Smooth muscle cell (in vitro differentiated cells): ENCODE data around the gene PAFAH1B1. TPM values are rescaled to one million over a fixed set of nuclear protein-coding genes. Genes with fewer than 3 reads are reported as not detected.
A peak's percentile ranks its signal among the peaks of the same experiment; 100 is the strongest.

ENCODE experiments used
- DNase-seq: peaks from one replicate; lab custom pipeline; 2025; ENCODE audit not compliant: unreplicated experiment; lab: John Stamatoyannopoulos, UW
- H2AFZ ChIP-seq: fragments of 200-600 bp; sonication (generic); 2 replicates; pipeline ENCODE4 v1.6.0; 2016; ENCODE audit warnings: antibody characterized with exemption, low read depth, mild to moderate bottlenecking
- H3F3A ChIP-seq: fragments of 200-600 bp; sonication (generic); 2 replicates; pipeline ENCODE4 v1.6.0; 2017; ENCODE audit warnings: antibody characterized with exemption, low read depth
- H3K27ac ChIP-seq: fragments of 200-600 bp; sonication (generic); 2 replicates; pipeline ENCODE4 v1.5.1; 2016; ENCODE audit warnings: low read depth, mild to moderate bottlenecking
- H3K27me3 ChIP-seq: fragments of 200-600 bp; sonication (generic); 2 replicates; pipeline ENCODE4 v1.6.1; 2016; ENCODE audit warnings: low read depth, mild to moderate bottlenecking
- H3K36me3 ChIP-seq: fragments of 200-600 bp; sonication (generic); 2 replicates; pipeline ENCODE4 v1.5.1; 2016; ENCODE audit warnings: low read depth
- H3K4me1 ChIP-seq: fragments of 200-600 bp; sonication (generic); 2 replicates; pipeline ENCODE4 v1.5.1; 2016; ENCODE audit warnings: low read depth
- H3K4me2 ChIP-seq: fragments of 200-600 bp; sonication (generic); 2 replicates; pipeline ENCODE4 v1.6.0; 2016; ENCODE audit warnings: mild to moderate bottlenecking
- H3K4me3 ChIP-seq: fragments of 200-600 bp; sonication (generic); 2 replicates; pipeline ENCODE4 v1.5.1; 2016; ENCODE audit warnings: mild to moderate bottlenecking
- H3K79me2 ChIP-seq: fragments of 200-600 bp; sonication (generic); 2 replicates; pipeline ENCODE4 v1.6.0; 2016; ENCODE audit warnings: low read depth, mild to moderate bottlenecking
- H3K9ac ChIP-seq: fragments of 200-600 bp; sonication (generic); 2 replicates; pipeline ENCODE4 v1.6.0; 2016; ENCODE audit warnings: low read depth
- H3K9me3 ChIP-seq: fragments of 200-600 bp; sonication (generic); replicated peaks from 2 replicates; pipeline ENCODE4 v1.5.1; 2016; ENCODE audit warnings: low read depth
- H4K20me1 ChIP-seq: fragments of 200-600 bp; sonication (generic); 2 replicates; pipeline ENCODE4 v1.6.0; 2016; ENCODE audit warnings: low read depth
- CTCF ChIP-seq: fragments of 200-600 bp; sonication (generic); IDR thresholded peaks from 2 replicates; pipeline ENCODE4 v1.5.1; 2017; ENCODE audit warnings: borderline replicate concordance, mild to moderate bottlenecking, antibody characterized with exemption; ENCODE audit not compliant: insufficient read depth, poor library complexity, severe bottlenecking
- WGBS: methylation state at CpG from one replicate; pipeline ENCODE4 v1.1.7; 2016; ENCODE audit warnings: low lambda C conversion rate; 5-methylcytosine and 5-hydroxymethylcytosine counted together
- polyA plus RNA-seq: library from polyadenylated mRNA; unstranded; fragments of >200 nt; fragmentation: Nextera tagmentation; extraction: Ambion mirVana; gene quantifications from 2 replicates; pipeline ENCODE4 v1.2.1, GENCODE V29; 2016
- total RNA-seq: library from RNA; depleted of rRNA; stranded (reverse); fragments of >200 nt; gene quantifications from 2 replicates; pipeline ENCODE4 v1.2.3, GENCODE V29; 2014

PAFAH1B1 gene
- total and polyA plus RNA-seq, 2 experiments from 2014 or later, result 105 to 127 TPM

DNA sequence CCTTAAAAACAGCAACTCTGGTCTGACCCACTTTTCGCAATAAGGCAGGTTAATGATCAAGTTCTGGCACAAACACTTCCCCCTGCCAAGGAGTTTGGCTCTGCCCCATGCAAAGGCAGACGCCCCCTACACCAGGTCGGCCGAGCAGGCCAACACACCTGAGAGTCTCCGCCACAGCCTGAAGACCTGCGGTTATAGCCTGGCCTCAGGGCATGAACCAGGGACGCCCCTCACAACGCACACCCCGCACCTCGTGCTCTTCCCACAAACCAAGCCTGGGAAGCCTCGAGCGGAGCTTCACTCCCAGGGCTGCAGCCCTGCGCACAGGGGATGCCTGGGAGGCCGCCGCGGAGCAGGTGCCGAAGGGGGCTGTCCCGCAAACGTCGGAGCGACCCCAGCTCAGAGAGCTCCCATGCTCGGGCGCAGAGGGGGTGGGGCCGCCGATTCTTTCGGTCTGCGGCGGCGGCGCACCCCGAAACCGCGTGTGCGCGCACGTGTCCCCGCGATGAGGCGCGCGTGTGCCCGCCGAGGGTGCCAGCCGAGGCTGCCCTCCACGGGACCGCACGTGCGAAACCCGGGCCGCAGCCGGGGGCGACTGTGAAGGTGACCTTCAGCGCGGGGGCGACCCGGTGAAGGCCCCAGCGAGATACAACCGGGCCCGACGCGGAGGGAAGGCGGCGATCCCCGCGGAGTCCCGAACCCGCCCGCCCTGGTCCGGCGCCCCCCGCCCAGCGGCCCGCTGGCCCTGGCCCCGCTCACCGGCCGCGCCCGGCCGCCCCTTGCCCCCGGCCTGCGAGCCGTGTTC lies 117.6 kb downstream of the PAFAH1B1 start:
- Histone ChIP-seq H3K9me3 (no peaks in the 10 kb centered on the region), H3K36me3 (no peaks in the 10 kb centered on the region), H4K20me1 (peaks cover 48% of the 10 kb centered on the region), H3K27me3 (no peaks in the 10 kb centered on the region), H3K9ac (peak overlapping the region; percentile 80), H3F3A (no peaks in the 10 kb centered on the region), H2AFZ (no peak overlapping the region), H3K27ac (no peak overlapping the region), H3K4me2 (peak overlapping the region; percentile 99), H3K4me3 (peak overlapping the region; percentile 79), H3K4me1 (peaks cover 20% of the 10 kb centered on the region), H3K79me2 (peaks cover 56% of the 10 kb centered on the region)
- no peak for TF ChIP-seq CTCF
- DNase-seq, result no peak
- WGBS, result 3% methylated on average over 64 of the region's 82 CpGs

DNA sequence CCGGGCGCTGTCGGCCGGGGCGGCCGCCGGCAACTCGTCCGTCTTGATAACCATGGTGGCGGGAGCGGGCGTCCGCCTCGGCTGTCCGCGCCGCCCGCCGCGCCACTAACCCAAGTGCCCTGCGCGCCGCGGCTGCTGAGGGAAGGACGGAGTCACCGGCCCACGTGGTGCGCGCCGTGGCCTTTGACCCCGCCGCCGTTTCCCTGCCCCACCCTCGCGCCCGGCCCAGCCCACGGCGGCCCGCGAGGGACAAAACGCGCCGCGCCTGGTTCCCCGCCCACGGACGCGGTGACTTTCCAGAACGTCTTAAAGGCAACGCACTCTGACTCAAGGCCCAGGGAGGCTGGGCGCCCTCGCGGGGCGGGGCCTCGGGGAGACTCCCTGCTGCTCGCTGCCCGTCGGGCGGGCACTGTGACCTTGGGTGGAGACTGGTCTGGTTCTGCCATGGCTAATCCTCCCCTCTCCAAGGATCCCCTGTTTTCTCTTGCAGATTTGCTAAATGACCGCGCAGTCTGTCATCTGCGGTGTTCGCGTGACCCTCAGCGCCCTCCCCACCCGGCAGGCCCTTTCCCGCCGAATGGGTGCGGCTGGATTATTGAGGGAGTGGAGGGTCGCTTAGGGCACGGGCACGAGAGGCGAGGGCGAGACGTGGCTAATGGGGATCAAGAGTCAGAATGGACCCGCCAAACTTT lies 118.3 kb downstream of the PAFAH1B1 start, which contains the start of gene CLUH:
CLUH (minus strand) TSS at position 157 of the 692 bp plus-strand sequence; CDS start at position 54, 103 bp downstream.
- H3K27me3 ChIP-seq, result no peaks in the 10 kb centered on the region

GRCh38 chr17:2712300-2713043 lies 119.0 kb downstream of the PAFAH1B1 start:
- no peak overlapping the region for H3K27ac ChIP-seq
- 84% methylated on average over 36 of the region's 36 CpGs for WGBS

More for the DNA sequence above, 118.3 kb downstream of the PAFAH1B1 start, which contains the start of gene CLUH:
- Histone ChIP-seq H3K4me3 (peak within 1 kb of the TSS; percentile 79), H3K4me2 (peak within 1 kb of the TSS; percentile 99), H3K36me3 (no peaks in the 10 kb centered on the region), H3K27ac (no peak within 1 kb of the TSS), H3F3A (no peaks in the 10 kb centered on the region), H3K4me1 (peaks cover 20% of the 10 kb centered on the region), H3K9me3 (no peaks in the 10 kb centered on the region), H2AFZ (peak within 1 kb of the TSS; percentile 89), H4K20me1 (peaks cover 40% of the 10 kb centered on the region), H3K79me2 (peaks cover 49% of the 10 kb centered on the region), H3K9ac (peak within 1 kb of the TSS; percentile 80)
- no peak for TF ChIP-seq CTCF
- WGBS, result 10% methylated on average over 70 of the region's 76 CpGs
- DNase-seq, result peak; percentile 83

More at GRCh38 chr17:2712300-2713043, 119.0 kb downstream of the PAFAH1B1 start:
- Histone ChIP-seq H3K9me3 (no peaks in the 10 kb centered on the region), H3K9ac (no peak overlapping the region), H3K4me3 (peak overlapping the region; percentile 79), H4K20me1 (peaks cover 33% of the 10 kb centered on the region), H3K4me2 (peak overlapping the region; percentile 99), H3K27me3 (no peaks in the 10 kb centered on the region), H2AFZ (peak overlapping the region; percentile 89), H3K36me3 (no peaks in the 10 kb centered on the region), H3K79me2 (peaks cover 41% of the 10 kb centered on the region), H3F3A (no peaks in the 10 kb centered on the region), H3K4me1 (peaks cover 20% of the 10 kb centered on the region)
- TF ChIP-seq CTCF, result no peak
- no peak for DNase-seq
